GM10266 (cell line): ENCODE results near the gene LEO1.

Experiments
- DNase-seq: peaks from one replicate; pipeline ENCODE4 v3.0.0; 2012; ENCODE audit errors: extremely low spot score
- CTCF ChIP-seq: IDR thresholded peaks from 2 replicates; pipeline ENCODE4 v1.5.1; 2012; ENCODE audit warnings: mild to moderate bottlenecking, low read depth; ENCODE audit not compliant: control insufficient read depth, insufficient read depth; ENCODE audit errors: missing control alignments

The LEO1 gene

GRCh38 chr15:51931638-51932037, 39.9 kb downstream of the LEO1 start:
- no peak for DNase-seq
- TF ChIP-seq CTCF, result no peak

GRCh38 chr15:51931016-51931415, 40.6 kb downstream of the LEO1 start:
- TF ChIP-seq CTCF, result no peak
- no peak for DNase-seq

- TF ChIP-seq CTCF, result no peak
- DNase-seq, result no peak
These were observed 44.8 kb downstream of the LEO1 start for GRCh38 chr15:51926809-51927208.

GRCh38 chr15:51924156-51925068, 47.2 kb downstream of the LEO1 start:
- no peak for DNase-seq
- no peak for TF ChIP-seq CTCF

- no peak for DNase-seq
- peak; percentile 29 for TF ChIP-seq CTCF
These were observed 54.1 kb downstream of the LEO1 start for GRCh38 chr15:51917493-51917892.

- no peak for TF ChIP-seq CTCF
- DNase-seq, result no peak
These were observed 59.0 kb downstream of the LEO1 start for GRCh38 chr15:51912528-51912927.

- DNase-seq, result no peak
- TF ChIP-seq CTCF, result no peak
These were observed 62.0 kb downstream of the LEO1 start for GRCh38 chr15:51909584-51909983.
